Mucosa of descending colon (tissue), 3 donors: ENCODE results near the gene CLMN. TPM values are rescaled to one million over a fixed set of nuclear protein-coding genes. Genes with fewer than 3 reads are reported as not detected.
A peak's percentile ranks its signal among the peaks of the same experiment; 100 is the strongest.

Source experiments
- ATAC-seq: fragments of 200-7000 bp; cut with Tn5 transposase; one replicate; pipeline ENCODE4 v1.9.1; 2020; ENCODE audit warnings: mild to moderate bottlenecking, moderate library complexity
- DNase-seq, 3 donors: peaks; one replicate each; pipeline ENCODE4 v3.0.0-alpha.2; 2020
- H3K36me3 ChIP-seq: fragments of 200-600 bp; one replicate; pipeline ENCODE4 v1.8.0; 2021; ENCODE audit warnings: low read depth, mild to moderate bottlenecking
- H3K4me1 ChIP-seq: fragments of 200-600 bp; one replicate; pipeline ENCODE4 v1.8.0; 2021; ENCODE audit warnings: low read depth, mild to moderate bottlenecking
- H3K4me3 ChIP-seq: fragments of 200-600 bp; one replicate; pipeline ENCODE4 v1.8.0; 2021; ENCODE audit warnings: mild to moderate bottlenecking
- H3K9me3 ChIP-seq: fragments of 200-600 bp; one replicate; pipeline ENCODE4 v1.8.0; 2021; ENCODE audit warnings: mild to moderate bottlenecking
- CTCF ChIP-seq: fragments of 200-600 bp; IDR thresholded peaks from one replicate; pipeline ENCODE4 v1.8.0; 2022; ENCODE audit warnings: antibody characterized with exemption, mild to moderate bottlenecking
- intact Hi-C, 2 donors: fragments of 100-400 bp; cut with DNase I in 1 of 2; cut with micrococcal nuclease in 1 of 2; formaldehyde crosslinking; loops; one replicate each; pipeline versions ENCODE4 v1.11.0 to v1.11.1; 2022; cut with DNase I, micrococcal nuclease
- total RNA-seq, 3 donors: library from RNA; stranded (reverse); fragmentation: NEBNext Ultra II Directional in 2 of 3; extraction: Animal tissue kit (Norgen Biotek cat#: 25700) in 2 of 3; gene quantifications; one replicate each; pipeline versions ENCODE4 v1.2.1 to v1.2.4, GENCODE V29; 2021 to 2023
- donor health status: DM: no; HTN: no; CAD: no; lungs with moderate emphysema.
- donor health status: DM: no; HTN: no; CAD: no.
- donor health status: DM: no; HTN: yes; CAD: no.

The CLMN gene
- total RNA-seq, 3 donors from 2014 or later, result 73.7 to 200 (median 132) TPM

DNA sequence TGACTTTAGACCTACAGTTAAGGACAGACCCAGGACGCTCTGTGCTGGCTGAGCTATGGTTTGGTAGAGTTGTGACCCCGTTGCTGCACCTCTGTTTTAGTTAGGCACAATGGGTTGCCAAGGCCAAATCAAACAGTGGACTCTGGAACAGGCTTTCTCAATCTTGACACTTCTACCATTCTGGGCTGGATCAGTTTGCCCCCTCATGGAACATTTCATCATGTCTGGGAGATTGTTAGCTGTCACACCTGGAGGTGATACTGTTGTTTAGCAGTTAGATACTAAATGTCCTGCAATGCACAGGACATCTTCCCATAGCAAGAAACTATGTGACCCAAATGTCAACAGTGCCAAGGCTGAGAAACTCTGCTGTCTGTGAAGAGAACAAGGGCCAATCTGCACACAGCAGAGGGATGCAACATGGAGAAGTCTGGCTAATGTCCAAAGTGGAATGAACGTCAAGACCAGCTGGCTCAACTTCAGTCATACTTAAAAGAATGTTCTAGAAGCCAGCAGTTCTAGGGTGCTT is 96.8 kb downstream of the CLMN start:
- intact Hi-C loops, result no loop called here
- Histone ChIP-seq H3K36me3 (no peaks in the 10 kb centered on the region), H3K4me1 (no peaks in the 10 kb centered on the region), H3K4me3 (no peak overlapping the region), H3K9me3 (no peaks in the 10 kb centered on the region)
- TF ChIP-seq CTCF, result no peak
- ATAC-seq (no peak), DNase-seq (no peak)

DNA sequence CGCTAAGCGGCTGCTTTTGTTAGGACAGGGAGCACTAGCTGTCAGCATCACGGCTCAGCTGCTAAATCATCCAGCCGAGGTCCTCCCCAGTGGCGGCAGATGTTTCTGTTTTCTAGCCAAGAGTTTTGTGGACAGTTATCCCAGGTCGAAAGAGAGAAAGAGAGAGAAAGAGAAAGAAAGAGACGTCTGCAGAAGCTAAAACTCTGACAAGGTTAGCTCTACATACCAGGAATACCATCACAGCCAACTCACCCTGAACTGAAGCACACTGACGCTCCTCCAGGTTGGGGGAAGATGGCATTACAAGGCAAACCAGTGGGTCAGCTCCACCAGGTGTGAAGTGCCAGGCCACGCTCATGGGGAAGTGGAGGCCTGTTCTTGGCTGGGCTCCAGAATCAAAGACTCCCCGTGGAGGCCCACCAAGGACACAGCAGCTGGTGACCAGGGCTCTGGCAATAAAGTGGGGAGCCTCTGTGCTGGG is 97.5 kb downstream of the CLMN start:
- no peak overlapping the region for H3K4me3 ChIP-seq
- intact Hi-C loops, result no loop called here
- ATAC-seq, result no peak
- no peak for TF ChIP-seq CTCF
- H3K36me3 ChIP-seq, result no peaks in the 10 kb centered on the region
- H3K4me1 ChIP-seq, result no peaks in the 10 kb centered on the region
- no peak for DNase-seq
- no peaks in the 10 kb centered on the region for H3K9me3 ChIP-seq

GRCh38 chr14:95221531-95221930 is 98.2 kb downstream of the CLMN start:
- no peak for TF ChIP-seq CTCF
- H3K9me3 ChIP-seq, result no peaks in the 10 kb centered on the region
- intact Hi-C loops, result no loop called here
- DNase-seq (no peak), ATAC-seq (no peak)
- no peaks in the 10 kb centered on the region for H3K4me1 ChIP-seq
- no peak overlapping the region for H3K4me3 ChIP-seq
- H3K36me3 ChIP-seq, result no peaks in the 10 kb centered on the region

- no peak for TF ChIP-seq CTCF
- ATAC-seq (no peak), DNase-seq (peak in 1 of 3 donors; percentile 29)
- H3K9me3 ChIP-seq, result no peaks in the 10 kb centered on the region
- no peaks in the 10 kb centered on the region for H3K4me1 ChIP-seq
- H3K4me3 ChIP-seq, result no peak overlapping the region
- intact Hi-C loops, result no loop called here
- no peaks in the 10 kb centered on the region for H3K36me3 ChIP-seq
Observed at GRCh38 chr14:95220663-95221231, 99.0 kb downstream of the CLMN start.

DNA sequence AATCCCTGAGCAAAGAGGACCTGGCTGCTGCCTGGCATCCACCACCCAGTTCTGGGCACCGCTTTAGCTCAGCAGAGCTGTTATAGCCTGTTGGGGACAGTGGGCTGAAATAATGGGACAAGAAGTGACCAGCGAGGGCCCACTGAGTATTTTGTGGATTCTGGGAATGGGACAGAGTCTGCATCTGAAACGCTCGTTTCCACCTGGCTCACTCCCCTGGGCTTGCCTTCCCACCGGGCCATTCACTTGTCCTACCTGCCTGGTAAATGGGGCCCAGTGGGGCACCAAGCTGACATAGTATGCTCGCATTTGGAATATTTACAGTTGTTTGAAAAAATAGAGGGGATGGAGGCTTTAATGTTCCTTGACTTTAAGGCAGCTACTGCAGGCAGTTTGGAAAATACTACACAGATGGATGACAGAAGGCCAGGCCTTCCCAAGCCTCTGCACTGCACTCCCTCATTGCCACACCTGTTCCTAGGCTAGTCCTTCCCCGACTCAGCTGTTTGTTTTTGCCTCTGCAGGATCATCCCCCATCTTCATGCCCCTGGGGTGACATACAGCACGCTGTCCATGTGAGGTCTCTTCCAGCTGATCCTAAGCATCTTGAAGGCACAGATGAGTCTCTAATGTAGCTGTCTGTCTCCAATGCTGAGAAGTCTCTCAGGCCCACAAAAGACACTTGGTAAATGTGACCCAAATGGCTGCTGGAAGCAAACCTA is 101.1 kb downstream of the CLMN start:
- intact Hi-C loops, result no loop called here
- DNase-seq (no peak), ATAC-seq (no peak)

More for the DNA sequence above, 101.1 kb downstream of the CLMN start:
- Histone ChIP-seq H3K4me1 (no peaks in the 10 kb centered on the region), H3K36me3 (no peaks in the 10 kb centered on the region), H3K4me3 (no peak overlapping the region), H3K9me3 (no peaks in the 10 kb centered on the region)
- TF ChIP-seq CTCF, result no peak
